HepG2 (cell line): ENCODE data around the gene SMIM29. TPM values are rescaled to one million over a fixed set of nuclear protein-coding genes. Genes with fewer than 3 reads are reported as not detected.

Experiments used
- CEBPB ChIP-seq: IDR thresholded peaks from 2 replicates; pipeline ENCODE4 v1.6.1; 2011; ENCODE audit warnings: low read depth, low read length, improper control_type of control experiment, borderline replicate concordance
- CEBPZ ChIP-seq: IDR thresholded peaks from 2 replicates; pipeline ENCODE4 v1.6.1; 2012; ENCODE audit warnings: low read length, improper control_type of control experiment
- FOXO1 ChIP-seq: sonication (generic); formaldehyde crosslinking; IDR thresholded peaks from 2 replicates; pipeline ENCODE4 v1.4.0; 2020; ENCODE audit warnings: missing genetic modification reagents
- MAF1 ChIP-seq: sonication (generic); formaldehyde crosslinking; IDR thresholded peaks from 2 replicates; pipeline ENCODE4 v1.5.0; 2020; ENCODE audit warnings: missing genetic modification reagents, borderline replicate concordance
- MIER3 ChIP-seq: IDR thresholded peaks from 2 replicates; pipeline ENCODE4 v1.6.1; 2016; ENCODE audit warnings: missing compliant biosample characterization, borderline replicate concordance
- SMAD3 ChIP-seq: sonication (generic); formaldehyde crosslinking; IDR thresholded peaks from 2 replicates; pipeline ENCODE4 v1.4.0; 2020; ENCODE audit warnings: missing genetic modification reagents
- SMARCE1 ChIP-seq: fragments of 450-650 bp; IDR thresholded peaks from 2 replicates; pipeline ENCODE4 v1.6.1; 2017; ENCODE audit warnings: borderline replicate concordance
- SOX5 ChIP-seq: IDR thresholded peaks from 2 replicates; pipeline ENCODE4 v1.6.1; 2016; ENCODE audit warnings: borderline replicate concordance
- SYNCRIP ChIP-seq: fragments of 200-400 bp; formaldehyde crosslinking; IDR thresholded peaks from 2 replicates; pipeline ENCODE4 v1.6.1; 2018; ENCODE audit warnings: mild to moderate bottlenecking, low read depth, low read length; ENCODE audit not compliant: insufficient read depth
- ZFP82 ChIP-seq: sonication (generic); formaldehyde crosslinking; IDR thresholded peaks from 2 replicates; pipeline ENCODE4 v1.5.1; 2020; ENCODE audit warnings: mild to moderate bottlenecking, missing genetic modification reagents, borderline replicate concordance
- ZFY ChIP-seq: sonication (generic); formaldehyde crosslinking; IDR thresholded peaks from 2 replicates; pipeline ENCODE4 v1.4.0; 2020; ENCODE audit warnings: missing genetic modification reagents
- ZNF335 ChIP-seq: sonication (generic); formaldehyde crosslinking; IDR thresholded peaks from 2 replicates; pipeline ENCODE4 v1.4.0; 2020; ENCODE audit warnings: missing genetic modification reagents
- ZNF484 ChIP-seq: sonication (generic); formaldehyde crosslinking; IDR thresholded peaks from 2 replicates; pipeline ENCODE4 v1.5.1; 2020; ENCODE audit warnings: mild to moderate bottlenecking, low read depth, missing genetic modification reagents, borderline replicate concordance
- polyA plus RNA-seq, 8 experiments: library from polyadenylated mRNA; depleted of rRNA in 3 of 8; stranded (reverse) in 7 of 8; unstranded in 1 of 8; fragments of >200 nt; fragmentation: Illumina TruSeq in 4 of 8; extraction: Trizol in 4 of 8; gene quantifications; 2 replicates each; pipeline versions ENCODE4 v1.2.1 to v1.2.3, GENCODE V29; 2011 to 2016; ENCODE audit warnings: low read depth in 4 of 8, missing spikeins in 1 of 8, mixed read lengths in 1 of 8; ENCODE audit not compliant: insufficient read depth in 1 of 8
- total RNA-seq, 5 experiments: library from RNA; depleted of rRNA; stranded (reverse); fragments of >200 nt; fragmentation: Illumina TruSeq; extraction: Trizol; gene quantifications; 2 replicates each; pipeline ENCODE4 v1.2.3, GENCODE V29; 2016; ENCODE audit warnings: low read depth in 1 of 5
- TF ChIP-seq, protein P1 (sequence below): sonication (generic); formaldehyde crosslinking; IDR thresholded peaks from 2 replicates; pipeline ENCODE4 v1.5.1; 2020; ENCODE audit warnings: mild to moderate bottlenecking, missing genetic modification reagents
- TF ChIP-seq, protein P2 (sequence below): sonication (generic); formaldehyde crosslinking; IDR thresholded peaks from 2 replicates; pipeline ENCODE4 v1.4.0; 2020; ENCODE audit warnings: missing genetic modification reagents
- TF ChIP-seq, protein P3 (sequence below): IDR thresholded peaks from 2 replicates; pipeline ENCODE4 v1.6.1; 2016; ENCODE audit warnings: control low read depth
- TF ChIP-seq, protein P4 (sequence below), 2 experiments: sonication (generic) in 1 of 2; formaldehyde crosslinking in 1 of 2; IDR thresholded peaks; 2 replicates each; pipeline versions ENCODE4 v1.4.0 to v1.6.1; 2018 to 2020; ENCODE audit warnings: missing genetic modification reagents in 2 of 2, borderline replicate concordance in 1 of 2, low read depth in 1 of 2, mild to moderate bottlenecking in 1 of 2, missing biosample characterization in 1 of 2

Gene SMIM29
- total and polyA plus RNA-seq, 2 of the 13 experiments (the other 11 are each of a cell fraction or from before 2014, with no cell fraction given), result 8.8 to 15.3 TPM

- TF ChIP-seq CEBPZ, result no peak
- no peak for TF ChIP-seq SYNCRIP
- TF ChIP-seq ZNF484 (CRISPR knock-in tag), result no peak
- no peak for TF ChIP-seq ZFP82 (CRISPR knock-in tag)
- TF ChIP-seq, protein P1, sequence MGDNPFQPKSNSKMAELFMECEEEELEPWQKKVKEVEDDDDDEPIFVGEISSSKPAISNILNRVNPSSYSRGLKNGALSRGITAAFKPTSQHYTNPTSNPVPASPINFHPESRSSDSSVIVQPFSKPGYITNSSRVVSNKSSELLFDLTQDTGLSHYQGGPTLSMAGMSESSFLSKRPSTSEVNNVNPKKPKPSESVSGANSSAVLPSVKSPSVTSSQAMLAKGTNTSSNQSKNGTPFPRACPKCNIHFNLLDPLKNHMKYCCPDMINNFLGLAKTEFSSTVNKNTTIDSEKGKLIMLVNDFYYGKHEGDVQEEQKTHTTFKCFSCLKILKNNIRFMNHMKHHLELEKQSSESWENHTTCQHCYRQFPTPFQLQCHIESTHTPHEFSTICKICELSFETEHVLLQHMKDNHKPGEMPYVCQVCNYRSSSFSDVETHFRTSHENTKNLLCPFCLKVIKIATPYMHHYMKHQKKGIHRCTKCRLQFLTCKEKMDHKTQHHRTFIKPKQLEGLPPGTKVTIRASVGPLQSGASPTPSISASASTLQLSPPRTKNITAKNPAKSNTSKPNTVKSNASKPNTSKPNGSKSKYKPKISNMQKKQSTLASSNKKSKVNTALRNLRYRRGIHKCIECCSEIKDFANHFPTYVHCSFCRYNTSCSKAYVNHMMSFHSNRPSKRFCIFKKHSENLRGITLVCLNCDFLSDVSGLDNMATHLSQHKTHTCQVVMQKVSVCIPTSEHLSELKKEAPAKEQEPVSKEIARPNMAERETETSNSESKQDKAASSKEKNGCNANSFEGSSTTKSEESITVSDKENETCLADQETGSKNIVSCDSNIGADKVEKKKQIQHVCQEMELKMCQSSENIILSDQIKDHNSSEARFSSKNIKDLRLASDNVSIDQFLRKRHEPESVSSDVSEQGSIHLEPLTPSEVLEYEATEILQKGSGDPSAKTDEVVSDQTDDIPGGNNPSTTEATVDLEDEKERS (CRISPR knock-in tag), result no peak
- TF ChIP-seq MIER3 (CRISPR knock-in tag), result peak; percentile 66; the same call in 1 of the 2 replicates
- TF ChIP-seq FOXO1 (CRISPR knock-in tag), result peak; percentile 59
- TF ChIP-seq, protein P2, sequence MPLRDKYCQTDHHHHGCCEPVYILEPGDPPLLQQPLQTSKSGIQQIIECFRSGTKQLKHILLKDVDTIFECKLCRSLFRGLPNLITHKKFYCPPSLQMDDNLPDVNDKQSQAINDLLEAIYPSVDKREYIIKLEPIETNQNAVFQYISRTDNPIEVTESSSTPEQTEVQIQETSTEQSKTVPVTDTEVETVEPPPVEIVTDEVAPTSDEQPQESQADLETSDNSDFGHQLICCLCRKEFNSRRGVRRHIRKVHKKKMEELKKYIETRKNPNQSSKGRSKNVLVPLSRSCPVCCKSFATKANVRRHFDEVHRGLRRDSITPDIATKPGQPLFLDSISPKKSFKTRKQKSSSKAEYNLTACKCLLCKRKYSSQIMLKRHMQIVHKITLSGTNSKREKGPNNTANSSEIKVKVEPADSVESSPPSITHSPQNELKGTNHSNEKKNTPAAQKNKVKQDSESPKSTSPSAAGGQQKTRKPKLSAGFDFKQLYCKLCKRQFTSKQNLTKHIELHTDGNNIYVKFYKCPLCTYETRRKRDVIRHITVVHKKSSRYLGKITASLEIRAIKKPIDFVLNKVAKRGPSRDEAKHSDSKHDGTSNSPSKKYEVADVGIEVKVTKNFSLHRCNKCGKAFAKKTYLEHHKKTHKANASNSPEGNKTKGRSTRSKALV (CRISPR knock-in tag), result no peak
- no peak for TF ChIP-seq MAF1 (CRISPR knock-in tag)
- TF ChIP-seq, protein P3, sequence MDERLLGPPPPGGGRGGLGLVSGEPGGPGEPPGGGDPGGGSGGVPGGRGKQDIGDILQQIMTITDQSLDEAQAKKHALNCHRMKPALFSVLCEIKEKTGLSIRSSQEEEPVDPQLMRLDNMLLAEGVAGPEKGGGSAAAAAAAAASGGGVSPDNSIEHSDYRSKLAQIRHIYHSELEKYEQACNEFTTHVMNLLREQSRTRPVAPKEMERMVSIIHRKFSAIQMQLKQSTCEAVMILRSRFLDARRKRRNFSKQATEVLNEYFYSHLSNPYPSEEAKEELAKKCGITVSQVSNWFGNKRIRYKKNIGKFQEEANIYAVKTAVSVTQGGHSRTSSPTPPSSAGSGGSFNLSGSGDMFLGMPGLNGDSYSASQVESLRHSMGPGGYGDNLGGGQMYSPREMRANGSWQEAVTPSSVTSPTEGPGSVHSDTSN (CRISPR knock-in tag), result no peak
- TF ChIP-seq SMAD3 (CRISPR knock-in tag), result no peak
- TF ChIP-seq ZFY (CRISPR knock-in tag), result no peak
- TF ChIP-seq CEBPB, result no peak
- TF ChIP-seq ZNF335 (CRISPR knock-in tag), result 0 out of 2 replicates have a peak, but pooled peaks have one; percentile 24
- TF ChIP-seq SOX5 (CRISPR knock-in tag), result peak; percentile 64; the same call in 1 of the 2 replicates
- TF ChIP-seq SMARCE1, result no peak
- TF ChIP-seq, protein P4, sequence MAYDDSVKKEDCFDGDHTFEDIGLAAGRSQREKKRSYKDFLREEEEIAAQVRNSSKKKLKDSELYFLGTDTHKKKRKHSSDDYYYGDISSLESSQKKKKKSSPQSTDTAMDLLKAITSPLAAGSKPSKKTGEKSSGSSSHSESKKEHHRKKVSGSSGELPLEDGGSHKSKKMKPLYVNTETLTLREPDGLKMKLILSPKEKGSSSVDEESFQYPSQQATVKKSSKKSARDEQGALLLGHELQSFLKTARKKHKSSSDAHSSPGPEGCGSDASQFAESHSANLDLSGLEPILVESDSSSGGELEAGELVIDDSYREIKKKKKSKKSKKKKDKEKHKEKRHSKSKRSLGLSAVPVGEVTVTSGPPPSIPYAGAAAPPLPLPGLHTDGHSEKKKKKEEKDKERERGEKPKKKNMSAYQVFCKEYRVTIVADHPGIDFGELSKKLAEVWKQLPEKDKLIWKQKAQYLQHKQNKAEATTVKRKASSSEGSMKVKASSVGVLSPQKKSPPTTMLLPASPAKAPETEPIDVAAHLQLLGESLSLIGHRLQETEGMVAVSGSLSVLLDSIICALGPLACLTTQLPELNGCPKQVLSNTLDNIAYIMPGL (CRISPR knock-in tag; IDR thresholded peaks at IDR 0.05; ENCODE audit: borderline replicate concordance in 1 of 2, low read depth in 1 of 2), result no peak; a peak in 1 of 4 replicates
Measured at GRCh38 chr6:34276881-34277762, 28.3 kb upstream of the SMIM29 start (continued).
